Transverse colon (tissue), 4 donors: ENCODE results near the gene DENND1A.
"Not testable (repeated sequence)": the region's sequence is repeated elsewhere in the genome, so short reads cannot be mapped to it uniquely, and the experiment has no call there.

Source experiments
- CTCF ChIP-seq, 5 experiments: fragments of 200-600 bp in 3 of 5; fragments of 450-650 bp in 2 of 5; sonication (generic) in 3 of 5; IDR thresholded peaks; 1 replicate in 2 of 5; 2 replicates in 3 of 5; pipeline ENCODE4 v1.5.1; 2016 to 2017; ENCODE audit warnings: antibody characterized with exemption in 5 of 5, inconsistent platforms in 3 of 5, mild to moderate bottlenecking in 2 of 5, moderate library complexity in 1 of 5
- EP300 ChIP-seq: sonication (generic); formaldehyde crosslinking; IDR thresholded peaks from one replicate; pipeline ENCODE4 v1.6.1; 2017; ENCODE audit warnings: antibody characterized with exemption, low read depth
- POLR2A ChIP-seq: fragments of 450-650 bp; IDR thresholded peaks from one replicate; pipeline ENCODE4 v1.6.1; 2016; ENCODE audit warnings: antibody characterized with exemption, mild to moderate bottlenecking, moderate library complexity
- POLR2AphosphoS5 ChIP-seq, 3 donors: sonication (generic); formaldehyde crosslinking; IDR thresholded peaks; one replicate each; pipeline ENCODE4 v1.6.1; 2016; ENCODE audit warnings: antibody characterized with exemption in 3 of 3

- TF ChIP-seq CTCF (IDR thresholded peaks at IDR 0.05); EP300; POLR2AphosphoS5 (IDR thresholded peaks at IDR 0.05); POLR2A: not testable (repeated sequence)
Measured at GRCh38 chr9:123903550-123903949, 26.4 kb downstream of the DENND1A start.
